Islet precursor cell (in vitro differentiated cells): ENCODE measurements around the gene SLC25A28.
A peak's percentile ranks its signal among the peaks of the same experiment; 100 is the strongest.
"Not testable (repeated sequence)": the region's sequence is repeated elsewhere in the genome, so short reads cannot be mapped to it uniquely, and the experiment has no call there.

ENCODE experiments used
- DNase-seq: peaks from one replicate; pipeline ENCODE4 v3.0.0-alpha.2; 2018

SLC25A28 gene

DNA sequence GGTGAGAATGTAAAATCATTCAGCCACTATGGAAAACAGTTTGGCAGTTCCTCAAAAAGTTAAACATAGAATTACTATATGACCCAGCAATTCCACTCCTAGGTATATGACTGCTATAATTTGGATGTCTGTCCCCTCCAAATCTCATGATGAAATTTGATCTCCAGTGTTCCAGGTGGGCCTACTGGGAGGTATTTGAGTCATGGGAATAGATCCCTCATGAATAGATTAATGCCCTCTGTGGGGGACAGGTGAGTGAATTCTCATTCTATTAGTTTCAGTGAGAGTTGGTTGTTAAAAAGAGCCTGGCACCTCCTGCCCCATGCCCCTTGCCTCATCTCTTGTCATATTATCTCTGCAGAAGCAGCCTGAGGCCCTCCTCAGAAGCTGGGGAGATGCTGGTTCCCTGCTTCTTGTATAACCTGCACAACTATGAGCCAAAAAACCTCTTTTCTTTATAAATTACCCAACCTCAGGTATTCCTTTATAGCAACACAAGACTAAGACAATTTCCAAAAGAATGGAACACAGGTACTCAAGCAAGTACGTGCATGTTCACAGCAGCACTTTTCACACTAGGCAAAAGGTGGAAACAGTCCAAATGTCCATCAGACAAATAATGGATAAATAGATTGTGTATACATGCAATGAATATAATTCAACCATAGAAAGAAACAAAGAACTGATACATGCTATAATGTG is 8.8 kb upstream of the SLC25A28 start:
- DNase-seq: no peak

DNA sequence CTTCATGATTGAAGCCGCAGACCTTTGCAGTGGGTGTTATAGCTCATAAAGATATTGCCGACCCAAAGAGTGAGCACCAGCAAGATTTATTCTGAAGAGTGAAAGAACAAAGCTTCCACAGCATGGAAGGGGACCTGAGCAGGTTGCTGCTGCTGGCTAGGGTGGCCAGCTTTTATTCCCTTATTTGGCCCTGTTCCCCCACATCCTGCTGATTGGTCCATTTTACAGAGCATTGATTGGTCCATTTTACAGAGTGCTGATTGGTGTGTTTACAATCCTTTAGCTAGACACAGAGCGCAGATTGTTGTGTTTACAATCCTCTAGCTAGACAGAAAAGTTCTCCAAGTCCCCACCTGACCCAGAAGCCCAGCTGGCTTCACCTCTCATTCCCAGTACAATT is 4.9 kb upstream of the SLC25A28 start:
- not testable (repeated sequence) for DNase-seq

DNA sequence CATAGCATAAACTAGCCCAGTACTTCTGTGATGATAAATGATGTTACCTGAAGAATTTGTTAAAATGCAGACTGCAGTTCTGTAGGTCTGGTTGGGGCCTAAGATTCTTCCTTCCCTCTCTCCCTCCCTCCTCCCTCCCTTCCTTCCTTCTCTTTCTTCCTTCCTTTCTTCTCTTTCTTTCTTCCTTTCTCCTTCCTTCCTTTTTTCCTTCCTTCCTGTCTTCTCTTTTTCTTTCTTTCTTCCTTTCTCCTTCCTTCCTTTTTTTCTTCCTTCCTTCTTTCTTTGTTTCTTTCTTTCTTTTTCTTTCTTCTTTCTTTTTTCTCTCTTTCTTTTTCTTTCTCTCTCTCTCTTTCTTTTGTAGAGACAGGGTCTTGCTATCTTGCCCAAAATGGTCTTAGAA is 3.7 kb upstream of the SLC25A28 start:
- DNase-seq: no peak

DNA sequence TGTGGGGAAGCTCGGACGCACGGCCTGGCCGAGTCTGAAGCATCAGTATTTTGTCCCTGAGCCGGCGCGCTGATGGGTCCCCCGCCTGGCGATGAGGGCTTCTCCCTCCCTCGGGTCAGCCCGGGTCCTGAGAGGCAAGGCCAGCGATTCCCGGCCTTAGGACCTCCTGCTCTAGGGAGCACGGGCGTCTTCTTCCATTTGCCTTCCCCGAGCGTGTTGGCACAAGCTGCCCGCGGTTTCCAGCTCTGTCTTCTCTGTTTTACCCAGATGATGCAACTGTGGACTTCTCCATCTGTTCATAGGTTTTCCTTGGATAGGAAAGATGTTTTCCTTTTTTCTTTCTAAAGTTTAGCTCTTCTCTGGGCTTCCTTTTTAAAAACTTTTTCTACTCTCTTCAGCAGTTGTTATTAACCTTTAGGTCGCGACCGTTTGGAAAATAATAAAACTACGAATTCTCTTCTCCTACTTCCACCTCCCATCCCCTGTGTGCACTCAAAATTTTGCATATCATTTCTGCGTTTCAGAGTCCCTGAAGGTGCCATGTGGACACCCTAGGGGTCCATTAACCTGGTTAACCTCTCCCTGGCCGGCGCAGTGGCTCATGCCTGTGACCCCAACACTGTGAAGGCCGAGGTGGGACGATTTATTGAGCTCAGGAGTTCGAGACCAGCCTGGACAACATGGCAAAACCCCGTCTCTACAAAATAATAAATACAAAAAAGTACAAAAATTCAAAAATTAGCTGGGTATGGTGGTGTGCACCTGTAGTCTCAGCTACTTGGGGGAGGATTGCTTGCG is 1.4 kb upstream of the SLC25A28 start:
- DNase-seq: no peak

- DNase-seq: peak; percentile 95
Observed at GRCh38 chr10:99620711-99621453, 643 bp upstream of the SLC25A28 start.

- no peak for DNase-seq
Observed at GRCh38 chr10:99619090-99619800, 994 bp downstream of the SLC25A28 start.

- no peak for DNase-seq
Observed at GRCh38 chr10:99617696-99618095, 2.5 kb downstream of the SLC25A28 start.

GRCh38 chr10:99615426-99615825 is 4.8 kb downstream of the SLC25A28 start:
- DNase-seq: no peak

- peak; percentile 69 for DNase-seq
Observed at GRCh38 chr10:99612167-99612831, 7.9 kb downstream of the SLC25A28 start.

DNA sequence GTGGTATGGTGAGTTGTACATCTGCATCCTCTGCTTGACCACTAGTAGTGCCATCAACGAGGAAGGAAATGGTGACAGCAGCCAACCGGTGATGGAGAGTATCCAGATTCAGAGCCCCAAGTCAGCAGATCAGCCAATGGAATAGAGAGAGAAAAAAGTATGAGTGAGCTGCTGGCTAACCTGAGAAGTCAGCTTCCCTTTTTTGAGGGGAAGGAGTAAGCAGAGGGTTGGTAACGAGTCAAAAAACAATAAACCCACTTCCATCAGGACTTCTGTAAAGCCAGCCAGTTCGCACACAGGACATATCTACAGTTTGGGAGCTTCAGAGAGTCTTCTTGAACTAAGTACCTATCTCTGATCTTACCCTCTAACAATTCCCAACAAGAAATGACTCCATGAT is 8.9 kb downstream of the SLC25A28 start:
- DNase-seq: no peak

GRCh38 chr10:99610221-99610620 is 10.0 kb downstream of the SLC25A28 start:
- DNase-seq: no peak

DNA sequence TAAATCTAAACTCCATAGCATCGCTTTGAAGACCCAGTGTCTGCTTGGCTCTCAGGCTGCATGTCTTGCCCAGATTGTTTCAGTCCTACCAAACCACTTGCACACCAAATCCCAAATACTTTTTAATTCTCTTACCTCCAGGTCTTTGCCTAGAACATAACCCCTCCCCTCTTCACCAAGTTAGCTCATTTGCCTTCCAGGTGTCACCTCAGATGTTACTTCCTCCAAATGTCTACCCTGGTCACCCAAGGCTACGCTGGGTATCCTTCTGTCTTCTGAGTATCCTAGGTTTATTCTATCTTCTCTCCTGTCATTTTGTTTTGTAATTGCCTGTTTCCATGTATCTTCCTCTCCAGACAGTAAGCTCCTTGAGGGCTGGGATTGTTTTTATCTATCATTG is 11.1 kb downstream of the SLC25A28 start:
- DNase-seq: no peak

DNA sequence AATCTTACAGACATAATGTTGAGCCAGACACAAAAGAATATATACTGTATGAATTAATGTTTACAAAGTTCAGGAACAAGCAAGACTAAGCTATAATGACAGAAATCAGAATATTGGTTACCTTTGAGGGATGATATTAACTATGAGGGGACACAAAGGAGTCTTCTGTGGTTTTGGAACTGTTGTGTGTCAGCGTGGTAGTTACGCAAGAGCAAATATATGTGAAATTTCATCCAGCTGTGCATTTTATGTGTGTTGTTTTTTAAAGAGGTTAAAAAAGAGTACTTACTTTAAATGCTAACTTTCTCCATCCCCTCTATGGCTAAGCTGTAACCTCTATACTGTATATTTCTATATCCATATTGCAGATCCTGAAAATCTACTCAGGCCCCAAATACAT is 14.9 kb downstream of the SLC25A28 start:
- DNase-seq: no peak

DNA sequence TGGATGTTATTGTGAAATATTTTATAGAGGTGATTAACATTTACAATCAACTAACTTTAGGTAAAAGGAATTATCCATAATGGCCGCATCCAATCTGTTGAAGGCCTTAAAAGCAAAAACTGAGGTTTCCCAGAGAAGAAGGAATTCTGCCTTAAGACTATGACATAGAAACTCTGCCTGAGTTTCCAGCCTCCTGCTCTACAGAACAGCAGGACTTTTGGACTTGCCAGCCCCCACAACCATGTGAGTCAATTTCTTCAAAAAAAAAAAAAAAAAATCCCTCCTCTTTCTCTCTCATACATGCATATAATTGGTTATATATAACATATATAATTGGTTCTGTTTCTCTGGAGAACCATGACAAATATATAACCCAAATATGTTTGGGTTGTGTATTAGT is 15.4 kb downstream of the SLC25A28 start:
- no peak for DNase-seq

DNA sequence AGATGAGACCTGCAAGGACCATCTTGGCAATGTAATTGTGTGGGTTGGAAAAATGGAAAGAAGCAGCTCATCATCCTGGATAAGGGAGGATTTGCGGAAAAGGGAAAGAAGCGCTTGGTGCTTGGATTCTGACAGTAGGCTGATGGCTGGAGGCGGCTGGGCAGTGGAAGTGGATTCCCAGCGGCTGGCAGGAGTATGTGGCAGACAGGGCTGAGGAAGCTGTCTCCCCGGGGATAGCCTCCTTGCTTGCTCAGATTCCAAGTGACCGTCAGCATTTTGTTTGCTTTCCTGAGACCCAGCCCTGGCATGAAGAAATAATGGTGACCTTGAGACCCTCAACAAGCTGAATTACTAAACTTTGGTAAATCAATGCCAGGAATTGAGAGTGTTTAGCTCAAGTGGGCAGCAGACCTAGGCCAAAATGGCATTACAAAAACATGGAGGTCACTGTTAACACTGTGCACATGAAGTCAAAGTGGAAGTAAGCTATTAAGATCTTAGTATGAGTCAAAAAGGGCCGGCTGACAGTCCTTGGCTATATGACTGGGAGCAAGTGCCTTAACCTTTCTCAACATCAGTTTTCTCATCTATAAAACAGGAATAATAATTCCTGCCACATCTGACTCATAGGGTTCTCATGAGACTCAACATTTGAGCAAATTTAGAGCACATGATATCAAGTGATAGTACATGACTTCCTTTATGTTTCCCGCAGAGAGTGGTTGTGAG is 21.3 kb downstream of the SLC25A28 start:
- no peak for DNase-seq

GRCh38 chr10:99598011-99598410 is 22.2 kb downstream of the SLC25A28 start:
- DNase-seq: no peak

- DNase-seq: not testable (repeated sequence)
Observed at GRCh38 chr10:99596708-99597107, 23.5 kb downstream of the SLC25A28 start.

DNA sequence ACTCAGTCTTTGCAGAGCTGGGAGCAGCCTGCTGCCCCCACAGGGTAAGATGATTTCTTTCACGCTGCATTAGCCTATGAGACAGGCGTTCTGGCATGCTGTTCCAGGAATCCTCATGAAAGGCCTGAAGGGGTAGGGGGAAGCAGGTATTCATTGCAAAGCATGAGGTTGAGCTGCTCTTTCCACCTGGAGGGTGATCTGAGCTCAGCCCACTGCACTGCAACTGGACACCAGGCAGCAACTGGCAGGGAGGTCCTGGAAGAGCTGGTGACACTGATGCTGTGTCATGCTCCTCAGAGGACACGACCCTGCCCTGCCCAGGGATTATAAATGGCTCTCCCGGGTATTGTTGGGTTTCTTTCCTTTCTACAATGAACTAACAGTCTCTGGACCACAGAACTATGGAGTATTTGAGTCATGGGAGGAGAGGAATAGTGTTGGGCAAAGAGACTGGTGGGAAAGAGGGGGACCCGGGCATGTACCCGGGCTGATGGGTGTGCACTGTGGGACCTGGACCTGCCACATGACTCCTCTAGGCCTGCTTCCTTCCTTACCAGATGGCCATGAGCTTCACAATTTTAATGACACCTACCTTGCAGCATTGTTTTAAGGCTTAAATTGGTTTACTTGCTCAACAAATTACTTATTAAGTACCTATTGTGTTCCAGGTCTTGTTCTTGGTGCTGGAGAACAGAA is 24.3 kb downstream of the SLC25A28 start:
- DNase-seq: peak; percentile 84

DNA sequence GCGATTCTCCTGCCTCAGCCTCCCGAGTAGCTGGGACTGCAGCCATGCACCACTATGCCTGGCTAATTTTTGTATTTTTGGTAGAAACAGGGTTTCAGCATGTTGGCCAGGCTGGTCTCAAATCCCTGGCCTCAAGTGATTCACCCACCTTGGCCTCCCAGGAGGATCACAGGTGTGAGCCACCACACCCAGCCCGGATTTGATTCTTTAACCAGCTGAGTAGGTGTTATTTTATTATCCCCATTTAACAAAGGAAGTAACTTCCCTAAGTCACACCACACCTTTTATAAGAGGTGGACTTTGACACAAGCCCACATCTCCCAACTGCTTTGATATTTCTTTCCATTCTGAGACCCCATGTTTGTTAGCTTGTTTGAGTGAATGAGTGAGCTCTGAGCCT is 25.0 kb downstream of the SLC25A28 start:
- DNase-seq: no peak

DNA sequence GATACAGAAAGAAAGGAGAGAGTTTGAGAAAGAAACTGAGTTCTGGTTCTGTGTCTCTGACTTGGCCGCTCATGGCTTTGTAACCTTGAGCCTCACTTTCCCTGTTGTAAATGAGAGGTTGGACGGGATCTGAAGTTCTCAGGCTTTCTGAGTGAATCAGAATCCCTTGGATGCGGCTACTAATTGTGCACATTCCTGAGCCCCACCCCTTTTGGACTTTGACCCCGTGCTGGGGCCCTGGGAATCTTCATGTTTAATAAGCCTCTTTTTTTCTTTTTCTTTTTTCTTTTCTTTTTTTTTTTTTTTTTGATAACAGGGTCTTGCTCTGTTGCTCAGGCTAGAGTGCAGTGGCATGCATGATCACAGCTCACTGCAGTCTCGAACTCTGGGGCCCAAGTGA is 26.9 kb downstream of the SLC25A28 start:
- no peak for DNase-seq

DNA sequence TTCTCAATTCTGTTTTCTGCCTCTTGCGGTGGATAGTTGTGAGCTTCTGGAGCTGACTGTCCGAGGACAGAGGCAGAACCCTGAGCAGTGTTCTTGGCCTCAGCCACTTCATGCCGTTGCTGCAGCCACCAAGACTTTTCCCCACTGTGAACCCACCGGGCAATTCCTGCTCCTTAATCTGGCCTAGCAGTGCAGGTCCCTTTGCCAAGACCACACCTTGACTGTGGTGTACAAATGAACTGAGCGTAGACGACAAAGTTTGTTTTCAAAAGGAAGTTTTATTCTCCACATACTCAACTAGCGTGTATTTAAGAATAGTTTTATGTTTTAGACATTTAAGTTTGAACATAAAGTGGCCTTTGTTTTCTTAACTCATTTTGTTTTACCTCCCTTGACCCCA is 29.4 kb downstream of the SLC25A28 start:
- no peak for DNase-seq
